Ascending aorta (tissue), 2 donors: ENCODE results near the gene CDKN1B. TPM values are rescaled to one million over a fixed set of nuclear protein-coding genes. Genes with fewer than 3 reads are reported as not detected.

Source experiments
- DNase-seq, 2 donors: peaks; one replicate each; pipeline ENCODE4 v3.0.0-alpha.2; 2019; ENCODE audit warnings: low spot score in 2 of 2
- H3K27ac ChIP-seq, 2 donors: fragments of 200-600 bp; sonication (generic); one replicate each; pipeline ENCODE4 v1.5.1; 2016 to 2017; ENCODE audit warnings: mild to moderate bottlenecking in 1 of 2
- H3K27me3 ChIP-seq: fragments of 200-600 bp; sonication (generic); one replicate; pipeline ENCODE4 v1.5.1; 2017
- H3K36me3 ChIP-seq, 2 donors: fragments of 200-600 bp; sonication (generic); one replicate each; pipeline ENCODE4 v1.5.1; 2016
- H3K4me1 ChIP-seq, 2 donors: fragments of 200-600 bp; sonication (generic); one replicate each; pipeline ENCODE4 v1.5.1; 2016 to 2017; ENCODE audit warnings: mild to moderate bottlenecking in 1 of 2
- H3K4me3 ChIP-seq, 2 donors: fragments of 200-600 bp; sonication (generic); one replicate each; pipeline ENCODE4 v1.5.1; 2016 to 2017; ENCODE audit warnings: mild to moderate bottlenecking in 1 of 2
- H3K9me3 ChIP-seq, 2 donors: fragments of 200-600 bp; sonication (generic); one replicate each; pipeline ENCODE4 v1.5.1; 2016
- CTCF ChIP-seq, 3 experiments: fragments of 200-600 bp in 2 of 3; fragments of 450-650 bp in 1 of 3; sonication (generic) in 2 of 3; IDR thresholded peaks; one replicate each; pipeline ENCODE4 v1.5.1; 2016 to 2019; ENCODE audit warnings: antibody characterized with exemption in 3 of 3, mild to moderate bottlenecking in 1 of 3, moderate library complexity in 1 of 3
- intact Hi-C: fragments of 100-400 bp; cut with DNase I; formaldehyde crosslinking; loops from one replicate; pipeline ENCODE4 v1.15.1; 2023
- total RNA-seq: library from RNA; depleted of rRNA; stranded (reverse); fragments of >200 nt; gene quantifications from one replicate; pipeline ENCODE4 v1.1.0, GENCODE V29; 2016

Gene CDKN1B
- total RNA-seq, 1 donor from 2014 or later = 65.1 TPM

GRCh38 chr12:12721814-12722434 lies 4.8 kb downstream of the CDKN1B start:
- peaks cover 3 to 28% of the 10 kb centered on the region in 2 donors for H3K4me1 ChIP-seq
- no peak for TF ChIP-seq CTCF (IDR thresholded peaks at IDR 0.05)
- H3K27me3 ChIP-seq = no peaks in the 10 kb centered on the region
- peak overlapping the region in 1 of 2 donors; percentile 75 for H3K4me3 ChIP-seq
- no peak for DNase-seq
- intact Hi-C loops = loop anchor here (10.0 kb wide), 2 partner anchors 253 to 383 kb away; partner anchors contain the start of gene GSG1
- H3K9me3 ChIP-seq = no peaks in the 10 kb centered on the region
- peak overlapping the region in 1 of 2 donors; percentile 96 for H3K27ac ChIP-seq
- peaks cover 5 to 19% of the 10 kb centered on the region in 2 donors for H3K36me3 ChIP-seq

GRCh38 chr12:12722435-12723148 lies 5.4 kb downstream of the CDKN1B start:
- Histone ChIP-seq H3K27me3 (no peaks in the 10 kb centered on the region), H3K9me3 (no peaks in the 10 kb centered on the region), H3K27ac (peak overlapping the region; percentile 96 to 97), H3K4me1 (peaks cover 3 to 28% of the 10 kb centered on the region in 2 donors), H3K36me3 (peaks cover 5 to 19% of the 10 kb centered on the region in 2 donors), H3K4me3 (peak overlapping the region; percentile 70 to 75)
- no peak for DNase-seq
- intact Hi-C loops = loop anchor here (10.0 kb wide), 2 partner anchors 252 to 382 kb away; partner anchors contain the start of gene GSG1
- TF ChIP-seq CTCF (IDR thresholded peaks at IDR 0.05) = no peak

GRCh38 chr12:12723149-12723680 lies 6.0 kb downstream of the CDKN1B start:
- Histone ChIP-seq H3K27me3 (no peaks in the 10 kb centered on the region), H3K36me3 (peaks cover 5 to 19% of the 10 kb centered on the region in 2 donors), H3K9me3 (no peaks in the 10 kb centered on the region), H3K4me3 (peak overlapping the region; percentile 70 to 75), H3K4me1 (peaks cover 3 to 28% of the 10 kb centered on the region in 2 donors), H3K27ac (peak overlapping the region; percentile 96 to 97)
- TF ChIP-seq CTCF (IDR thresholded peaks at IDR 0.05) = no peak
- intact Hi-C loops = loop anchor here (10.0 kb wide), 2 partner anchors 252 to 382 kb away; partner anchors contain the start of gene GSG1
- no peak for DNase-seq

GRCh38 chr12:12723681-12724420 lies 6.7 kb downstream of the CDKN1B start:
- intact Hi-C loops = loop anchor here (2.0 to 10.0 kb wide), 3 partner anchors 27 to 381 kb away; partner anchors contain the start of genes GPR19 and GSG1
- DNase-seq = no peak

More at GRCh38 chr12:12723681-12724420, 6.7 kb downstream of the CDKN1B start:
- TF ChIP-seq CTCF (IDR thresholded peaks at IDR 0.05) = no peak
- no peaks in the 10 kb centered on the region for H3K9me3 ChIP-seq
- peak overlapping the region; percentile 96 to 97 for H3K27ac ChIP-seq
- peaks cover 3 to 28% of the 10 kb centered on the region in 2 donors for H3K4me1 ChIP-seq
- no peaks in the 10 kb centered on the region for H3K27me3 ChIP-seq
- peak overlapping the region; percentile 70 to 75 for H3K4me3 ChIP-seq
- peaks cover 5 to 18% of the 10 kb centered on the region in 2 donors for H3K36me3 ChIP-seq
